Neural progenitor cell (in vitro differentiated cells): ENCODE measurements around the gene ABCC4. TPM values are rescaled to one million over a fixed set of nuclear protein-coding genes. Genes with fewer than 3 reads are reported as not detected.

Experiments used
- DNase-seq: peaks from one replicate; pipeline ENCODE4 v3.0.0-alpha.2; 2016; ENCODE audit warnings: low spot score
- H2AFZ ChIP-seq: fragments of 200-600 bp; sonication (generic); replicated peaks from 2 replicates; pipeline ENCODE4 v1.6.1; 2016; ENCODE audit warnings: antibody characterized with exemption
- H3F3A ChIP-seq: fragments of 200-600 bp; sonication (generic); 2 replicates; pipeline ENCODE4 v1.6.1; 2016; ENCODE audit warnings: antibody characterized with exemption, low read depth
- H3K27ac ChIP-seq: fragments of 200-600 bp; sonication (generic); 2 replicates; pipeline ENCODE4 v1.5.1; 2016; ENCODE audit warnings: mild to moderate bottlenecking
- H3K27me3 ChIP-seq: fragments of 200-600 bp; sonication (generic); 2 replicates; pipeline ENCODE4 v1.6.1; 2016; ENCODE audit warnings: mild to moderate bottlenecking, moderate library complexity
- H3K36me3 ChIP-seq: fragments of 200-600 bp; sonication (generic); 2 replicates; pipeline ENCODE4 v1.5.1; 2016
- H3K4me1 ChIP-seq: fragments of 200-600 bp; sonication (generic); 2 replicates; pipeline ENCODE4 v1.6.1; 2016; ENCODE audit warnings: mixed run types
- H3K4me2 ChIP-seq: fragments of 200-600 bp; sonication (generic); 2 replicates; pipeline ENCODE4 v1.6.1; 2016
- H3K4me3 ChIP-seq: fragments of 200-600 bp; sonication (generic); 2 replicates; pipeline ENCODE4 v1.5.1; 2016
- H3K79me2 ChIP-seq: fragments of 200-600 bp; sonication (generic); 2 replicates; pipeline ENCODE4 v1.6.1; 2016; ENCODE audit warnings: low read depth
- H3K9ac ChIP-seq: fragments of 200-600 bp; sonication (generic); 2 replicates; pipeline ENCODE4 v1.6.1; 2016
- H3K9me3 ChIP-seq: fragments of 200-600 bp; sonication (generic); 2 replicates; pipeline ENCODE4 v1.5.1; 2016; ENCODE audit warnings: low read depth
- H4K20me1 ChIP-seq: fragments of 200-600 bp; sonication (generic); 2 replicates; pipeline ENCODE4 v1.6.1; 2016; ENCODE audit warnings: low read depth
- H3K27ac Mint-ChIP-seq: 3 replicates; pipeline ENCODE4 v1.8.0; 2021; ENCODE audit warnings: mixed read lengths
- H3K27me3 Mint-ChIP-seq: 2 replicates; pipeline ENCODE4 v1.8.0; 2022; ENCODE audit warnings: low read depth, mild to moderate bottlenecking, inconsistent platforms, moderate library complexity, mixed read lengths; ENCODE audit not compliant: insufficient read depth
- H3K36me3 Mint-ChIP-seq: 3 replicates; pipeline ENCODE4 v1.8.0; 2021; ENCODE audit warnings: mixed read lengths
- H3K4me1 Mint-ChIP-seq: 3 replicates; pipeline ENCODE4 v1.8.0; 2021; ENCODE audit warnings: mixed read lengths
- H3K4me3 Mint-ChIP-seq: 3 replicates; pipeline ENCODE4 v1.8.0; 2021; ENCODE audit warnings: mild to moderate bottlenecking, moderate library complexity, mixed read lengths
- H3K9me3 Mint-ChIP-seq: 3 replicates; pipeline ENCODE4 v1.8.0; 2020; ENCODE audit warnings: mixed read lengths
- EZH2 ChIP-seq: fragments of 200-600 bp; sonication (generic); IDR thresholded peaks from 2 replicates; pipeline ENCODE4 v1.6.1; 2017; ENCODE audit warnings: antibody characterized with exemption, mild to moderate bottlenecking, moderate library complexity
- EZH2phosphoT487 ChIP-seq: fragments of 200-600 bp; sonication (generic); IDR thresholded peaks from 2 replicates; pipeline ENCODE4 v1.6.1; 2017; ENCODE audit warnings: antibody characterized with exemption
- total RNA-seq: library from RNA; depleted of rRNA; stranded (reverse); fragments of >200 nt; gene quantifications from 2 replicates; pipeline ENCODE4 v1.2.3, GENCODE V29; 2015; ENCODE audit warnings: low replicate concordance
- TF ChIP-seq, protein P1 (sequence below): fragments of 200-600 bp; sonication (generic); IDR thresholded peaks from 2 replicates; pipeline ENCODE4 v1.5.1; 2017; ENCODE audit warnings: antibody characterized with exemption, mild to moderate bottlenecking

Gene ABCC4
- total RNA-seq, 1 donor from 2014 or later, result 23.6 TPM

GRCh38 chr13:95197548-95197947 lies 103.7 kb downstream of the ABCC4 start:
- no peak for TF ChIP-seq EZH2phosphoT487
- TF ChIP-seq EZH2, result no peak
- TF ChIP-seq, protein P1, sequence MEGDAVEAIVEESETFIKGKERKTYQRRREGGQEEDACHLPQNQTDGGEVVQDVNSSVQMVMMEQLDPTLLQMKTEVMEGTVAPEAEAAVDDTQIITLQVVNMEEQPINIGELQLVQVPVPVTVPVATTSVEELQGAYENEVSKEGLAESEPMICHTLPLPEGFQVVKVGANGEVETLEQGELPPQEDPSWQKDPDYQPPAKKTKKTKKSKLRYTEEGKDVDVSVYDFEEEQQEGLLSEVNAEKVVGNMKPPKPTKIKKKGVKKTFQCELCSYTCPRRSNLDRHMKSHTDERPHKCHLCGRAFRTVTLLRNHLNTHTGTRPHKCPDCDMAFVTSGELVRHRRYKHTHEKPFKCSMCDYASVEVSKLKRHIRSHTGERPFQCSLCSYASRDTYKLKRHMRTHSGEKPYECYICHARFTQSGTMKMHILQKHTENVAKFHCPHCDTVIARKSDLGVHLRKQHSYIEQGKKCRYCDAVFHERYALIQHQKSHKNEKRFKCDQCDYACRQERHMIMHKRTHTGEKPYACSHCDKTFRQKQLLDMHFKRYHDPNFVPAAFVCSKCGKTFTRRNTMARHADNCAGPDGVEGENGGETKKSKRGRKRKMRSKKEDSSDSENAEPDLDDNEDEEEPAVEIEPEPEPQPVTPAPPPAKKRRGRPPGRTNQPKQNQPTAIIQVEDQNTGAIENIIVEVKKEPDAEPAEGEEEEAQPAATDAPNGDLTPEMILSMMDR, result no peak
- Histone ChIP-seq H3F3A (no peaks in the 10 kb centered on the region), H4K20me1 (no peaks in the 10 kb centered on the region), H3K4me2 (no peak overlapping the region), H3K79me2 (no peaks in the 10 kb centered on the region), H3K27ac (no peak overlapping the region), H3K9me3 (no peaks in the 10 kb centered on the region), H3K36me3 (no peaks in the 10 kb centered on the region), H3K4me1 (peaks cover under 1% of the 10 kb centered on the region), H3K9ac (no peak overlapping the region), H3K27me3 (no peaks in the 10 kb centered on the region), H2AFZ (no peak overlapping the region), H3K4me3 (no peak overlapping the region)
- H3K27ac Mint-ChIP-seq, result no peak overlapping the region
- H3K27me3 Mint-ChIP-seq, result no peaks in the 10 kb centered on the region
- H3K4me3 Mint-ChIP-seq, result no peak overlapping the region
- peaks cover 10% of the 10 kb centered on the region for H3K9me3 Mint-ChIP-seq
- no peak for DNase-seq
- H3K36me3 Mint-ChIP-seq, result peaks cover 14% of the 10 kb centered on the region
- H3K4me1 Mint-ChIP-seq, result peaks cover 2% of the 10 kb centered on the region

DNA sequence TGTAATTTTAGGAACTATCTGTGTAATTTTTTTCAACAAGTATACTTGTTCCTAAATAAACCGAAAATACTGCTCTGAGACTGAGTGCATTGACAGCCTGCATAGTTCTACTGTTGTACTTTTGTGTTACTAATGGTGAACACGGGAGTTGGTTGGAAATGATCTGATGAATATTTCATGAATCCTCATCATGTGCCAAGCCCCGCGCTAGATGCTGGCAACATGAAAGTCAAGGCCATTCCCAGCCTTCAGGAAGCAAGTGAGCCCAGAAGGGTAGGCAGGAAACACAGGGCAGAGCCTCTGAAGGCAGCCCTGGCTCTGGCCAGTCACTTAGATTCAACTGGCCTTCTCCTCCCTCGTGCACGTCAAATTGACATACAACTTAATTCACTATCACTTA lies 106.1 kb downstream of the ABCC4 start:
- H3K4me2 ChIP-seq, result no peak overlapping the region
- no peak for TF ChIP-seq EZH2phosphoT487
- no peak for TF ChIP-seq EZH2
- TF ChIP-seq, protein P1, result no peak
- Mint-ChIP-seq H3K36me3 (peaks cover 12% of the 10 kb centered on the region), H3K4me1 (peaks cover 6% of the 10 kb centered on the region), H3K27me3 (no peaks in the 10 kb centered on the region), H3K27ac (no peak overlapping the region), H3K4me3 (no peak overlapping the region), H3K9me3 (peaks cover 10% of the 10 kb centered on the region)
- H4K20me1 ChIP-seq, result no peaks in the 10 kb centered on the region
- no peak overlapping the region for H3K4me3 ChIP-seq
- peaks cover 4% of the 10 kb centered on the region for H3F3A ChIP-seq
- H3K79me2 ChIP-seq, result no peaks in the 10 kb centered on the region
- no peak overlapping the region for H3K9ac ChIP-seq
- no peaks in the 10 kb centered on the region for H3K9me3 ChIP-seq
- H3K27ac ChIP-seq, result no peak overlapping the region
- no peaks in the 10 kb centered on the region for H3K27me3 ChIP-seq
- no peak overlapping the region for H2AFZ ChIP-seq
- DNase-seq, result no peak
- peaks cover 7% of the 10 kb centered on the region for H3K4me1 ChIP-seq
- H3K36me3 ChIP-seq, result no peaks in the 10 kb centered on the region

DNA sequence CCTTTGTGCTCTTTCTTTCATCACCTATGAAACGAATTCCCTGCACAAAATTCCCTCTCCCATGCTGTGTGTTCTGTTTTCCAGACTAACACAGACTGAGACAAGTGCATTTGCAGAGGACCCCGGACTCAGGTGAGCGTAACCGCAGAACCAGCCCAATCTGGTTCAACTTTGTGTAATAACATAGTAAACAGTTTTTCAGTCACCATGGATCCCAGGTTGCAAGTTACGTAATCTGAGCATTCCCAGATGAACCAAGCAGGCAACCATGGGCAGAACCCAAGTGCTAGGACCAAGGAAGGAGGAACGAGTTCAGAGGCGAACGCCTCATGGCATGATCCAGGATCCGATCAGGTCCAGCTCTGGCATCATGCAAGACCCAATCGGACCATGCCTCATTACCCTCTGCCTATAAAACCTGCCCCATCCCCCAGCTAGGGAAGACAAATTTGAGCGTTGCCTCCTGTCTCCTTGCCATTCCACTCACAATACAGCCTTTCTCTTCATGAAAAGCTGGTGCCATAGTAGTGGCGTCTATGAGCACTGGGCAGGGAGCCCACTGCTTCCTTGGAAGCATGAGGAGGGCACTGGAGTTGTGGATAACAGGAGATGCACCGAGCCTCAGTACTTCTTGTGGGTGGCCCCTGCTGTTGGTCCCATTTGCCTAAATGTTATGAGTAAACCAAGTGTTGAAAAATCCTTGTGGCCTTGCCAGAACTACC lies 107.6 kb downstream of the ABCC4 start:
- Mint-ChIP-seq H3K9me3 (peaks cover 5% of the 10 kb centered on the region), H3K27ac (no peak overlapping the region), H3K4me1 (peaks cover 9% of the 10 kb centered on the region), H3K4me3 (no peak overlapping the region), H3K27me3 (no peaks in the 10 kb centered on the region), H3K36me3 (peaks cover under 1% of the 10 kb centered on the region)
- H3K27ac ChIP-seq, result no peak overlapping the region
- no peak overlapping the region for H3K4me3 ChIP-seq
- H3F3A ChIP-seq, result peaks cover 4% of the 10 kb centered on the region
- DNase-seq, result no peak
- no peak for TF ChIP-seq EZH2phosphoT487
- no peak for TF ChIP-seq EZH2
- TF ChIP-seq, protein P1, result no peak
- no peak overlapping the region for H2AFZ ChIP-seq
- no peaks in the 10 kb centered on the region for H4K20me1 ChIP-seq
- H3K4me2 ChIP-seq, result no peak overlapping the region
- H3K9ac ChIP-seq, result no peak overlapping the region
- H3K4me1 ChIP-seq, result peaks cover 7% of the 10 kb centered on the region
- H3K79me2 ChIP-seq, result no peaks in the 10 kb centered on the region
- no peaks in the 10 kb centered on the region for H3K36me3 ChIP-seq
- no peaks in the 10 kb centered on the region for H3K27me3 ChIP-seq
- H3K9me3 ChIP-seq, result no peaks in the 10 kb centered on the region
